Hepatic stellate cell (primary cell): ENCODE data around the gene TDRD7.

Experiments used
- DNase-seq: peaks from one replicate; pipeline ENCODE4 v3.0.0; 2011; ENCODE audit warnings: low spot score

Gene TDRD7

GRCh38 chr9:97411789-97412625 is at the start of gene TDRD7:
Gene TDRD7, plus strand, starts transcription at chr9:97412096. Its CDS starts 16,370 bp downstream, at chr9:97428466.
- DNase-seq: peak; percentile 91

GRCh38 chr9:97362777-97363545 is 48.9 kb upstream of the TDRD7 start:
- DNase-seq: no peak

GRCh38 chr9:97363661-97364299 is 48.1 kb upstream of the TDRD7 start:
- DNase-seq: no peak

GRCh38 chr9:97364769-97365490 is 47.0 kb upstream of the TDRD7 start:
- DNase-seq: no peak

- no peak for DNase-seq
Measured at GRCh38 chr9:97365634-97366033, 46.3 kb upstream of the TDRD7 start.

GRCh38 chr9:97366476-97366875 is 45.4 kb upstream of the TDRD7 start:
- no peak for DNase-seq

- no peak for DNase-seq
Measured at GRCh38 chr9:97366889-97367288, 45.0 kb upstream of the TDRD7 start.

- DNase-seq: no peak
Measured at GRCh38 chr9:97367729-97368128, 44.2 kb upstream of the TDRD7 start.

- no peak for DNase-seq
Measured at GRCh38 chr9:97368964-97369363, 42.9 kb upstream of the TDRD7 start.

- no peak for DNase-seq
Measured at GRCh38 chr9:97372580-97372979, 39.3 kb upstream of the TDRD7 start.

GRCh38 chr9:97373331-97373730 is 38.6 kb upstream of the TDRD7 start:
- no peak for DNase-seq

GRCh38 chr9:97374811-97375210 is 37.1 kb upstream of the TDRD7 start:
- no peak for DNase-seq

- no peak for DNase-seq
Measured at GRCh38 chr9:97376902-97377301, 35.0 kb upstream of the TDRD7 start.

GRCh38 chr9:97382099-97382718 is 29.7 kb upstream of the TDRD7 start:
- no peak for DNase-seq

GRCh38 chr9:97384406-97385262 is 27.3 kb upstream of the TDRD7 start:
- no peak for DNase-seq

- no peak for DNase-seq
Measured at GRCh38 chr9:97385626-97386264, 26.2 kb upstream of the TDRD7 start.

GRCh38 chr9:97386265-97386633 is 25.6 kb upstream of the TDRD7 start:
- no peak for DNase-seq

GRCh38 chr9:97386733-97387503 is 25.0 kb upstream of the TDRD7 start:
- peak; percentile 76 for DNase-seq

- DNase-seq: no peak
Measured at GRCh38 chr9:97387504-97387886, 24.4 kb upstream of the TDRD7 start.
